Stimulated activated CD4-positive, alpha-beta T cell treated with anti-CD3 and anti-CD28 coated beads, Interleukin-12 subunit alpha, Interleukin-12 subunit beta, amount 100 ng/mL, for 4 hours (primary cell): Measurements from ENCODE around the gene CEP95.

ENCODE experiments used
- DNase-seq: peaks from one replicate; pipeline ENCODE4 v3.0.0-alpha.2; 2020

The CEP95 gene

GRCh38 chr17:64496786-64497564, 9.8 kb upstream of the CEP95 start, which contains the start of gene POLG2:
TSS of gene POLG2 (minus strand) at chr17:64497054. CDS start at chr17:64496968, 86 bp downstream.
- peak; percentile 94 for DNase-seq

DNA sequence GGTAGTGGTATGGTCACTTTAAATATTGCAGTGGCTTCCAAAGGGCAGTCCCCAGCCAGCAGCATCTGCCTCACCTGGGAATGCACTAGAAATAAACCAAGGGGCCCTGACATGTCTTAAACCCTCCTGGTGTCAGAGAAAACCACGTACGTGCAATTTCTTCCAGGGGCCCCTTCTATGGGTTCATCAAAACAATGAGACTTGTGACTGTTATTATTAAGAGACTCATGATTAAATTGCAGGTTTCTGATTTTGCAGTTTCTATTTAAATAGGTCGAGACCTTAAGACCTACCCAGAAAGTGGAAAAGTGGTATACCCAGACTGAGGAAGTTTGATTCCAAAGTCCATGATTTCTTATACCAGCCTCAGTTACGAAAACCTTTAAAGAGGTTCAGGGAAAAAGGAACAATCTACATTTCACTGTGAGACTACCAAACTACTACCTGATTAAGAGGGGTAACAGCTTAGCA, 9.2 kb upstream of the CEP95 start:
- no peak for DNase-seq

GRCh38 chr17:64498308-64499203, 8.2 kb upstream of the CEP95 start:
- DNase-seq = no peak

GRCh38 chr17:64499805-64500486, 6.8 kb upstream of the CEP95 start:
- no peak for DNase-seq

- no peak for DNase-seq
Measured at GRCh38 chr17:64500487-64500859, 6.3 kb upstream of the CEP95 start.

DNA sequence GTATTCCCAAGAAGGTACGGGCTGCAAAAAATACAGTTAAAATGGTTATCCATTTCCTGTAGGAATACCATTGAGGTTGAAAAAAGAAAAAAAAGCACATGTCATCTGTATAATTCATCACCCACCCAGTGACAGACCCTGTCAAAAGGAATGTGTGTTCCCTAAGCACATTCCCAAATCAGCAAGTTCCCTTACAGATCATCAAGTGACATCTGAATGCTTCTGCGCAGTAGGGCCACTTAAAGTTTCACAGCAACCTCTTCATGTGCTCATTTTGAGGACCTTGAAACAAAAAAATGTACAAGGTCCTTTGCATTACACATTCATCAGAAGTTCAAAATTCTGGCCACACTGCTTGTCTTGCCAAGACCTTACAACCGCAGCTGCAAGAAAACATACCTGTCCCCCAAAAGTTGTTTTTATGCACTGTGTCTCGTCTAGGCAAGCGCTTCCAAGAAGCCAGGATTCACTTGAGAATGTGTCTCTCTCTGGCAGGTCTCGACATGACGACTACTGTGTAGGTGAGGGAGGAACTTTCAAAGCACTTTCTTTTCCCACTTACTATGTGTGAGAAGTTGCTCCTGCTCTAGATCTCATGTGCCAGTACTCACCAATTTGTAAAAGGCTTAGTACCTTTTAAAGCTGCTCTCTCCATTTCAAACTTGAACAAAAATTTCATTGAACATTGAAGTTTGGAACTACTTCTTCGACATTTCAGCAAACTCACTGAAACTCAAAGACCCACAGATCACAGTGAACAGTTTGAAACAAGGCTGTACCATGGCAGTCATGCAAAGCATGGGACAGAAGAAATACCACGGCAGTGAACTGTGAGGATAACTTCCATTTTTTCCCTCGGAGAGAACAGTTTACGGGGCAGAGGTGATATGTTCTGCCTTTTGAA, 5.7 kb upstream of the CEP95 start:
- DNase-seq = no peak

DNA sequence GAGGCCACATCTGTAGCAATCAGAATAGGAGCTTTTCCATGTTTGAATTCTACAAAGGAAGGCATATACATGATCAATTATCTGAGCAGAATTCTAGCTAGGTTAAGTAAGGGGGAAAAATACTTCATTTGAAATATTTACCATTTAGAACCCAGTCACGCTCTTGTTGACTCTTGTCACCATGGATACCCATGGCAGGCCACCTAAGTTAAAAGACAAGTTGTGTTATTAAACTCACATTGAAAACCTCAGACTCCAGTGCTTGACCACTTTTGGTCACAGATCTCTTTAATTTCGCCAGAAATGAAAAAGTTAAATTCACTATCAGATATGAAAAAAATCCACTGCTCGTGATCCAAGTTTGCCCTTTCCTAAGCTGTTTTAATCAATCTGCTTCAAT, 4.8 kb upstream of the CEP95 start:
- no peak for DNase-seq

- no peak for DNase-seq
Measured at GRCh38 chr17:64502809-64503208, 4.0 kb upstream of the CEP95 start.

DNA sequence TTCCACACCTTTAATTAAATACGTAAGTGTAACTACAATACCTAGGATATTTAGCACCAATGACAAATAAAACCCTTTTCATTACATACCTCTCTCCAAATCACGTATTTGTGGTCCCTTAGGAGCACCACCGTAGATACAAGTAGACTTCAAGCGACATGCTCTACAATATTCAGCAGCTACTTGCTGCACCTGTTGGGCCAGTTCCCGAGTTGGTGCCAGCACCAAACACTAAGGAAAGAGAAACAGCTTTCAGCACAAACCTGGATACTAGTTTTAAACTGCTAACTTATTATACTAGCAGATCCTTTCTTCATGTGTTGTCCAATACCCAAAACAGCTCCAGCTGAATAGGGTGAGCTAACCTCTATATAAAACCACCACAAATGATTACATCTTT, 3.4 kb upstream of the CEP95 start:
- DNase-seq = no peak

GRCh38 chr17:64503821-64504768, 2.7 kb upstream of the CEP95 start:
- DNase-seq = no peak

GRCh38 chr17:64504769-64505339, 1.9 kb upstream of the CEP95 start:
- no peak for DNase-seq

DNA sequence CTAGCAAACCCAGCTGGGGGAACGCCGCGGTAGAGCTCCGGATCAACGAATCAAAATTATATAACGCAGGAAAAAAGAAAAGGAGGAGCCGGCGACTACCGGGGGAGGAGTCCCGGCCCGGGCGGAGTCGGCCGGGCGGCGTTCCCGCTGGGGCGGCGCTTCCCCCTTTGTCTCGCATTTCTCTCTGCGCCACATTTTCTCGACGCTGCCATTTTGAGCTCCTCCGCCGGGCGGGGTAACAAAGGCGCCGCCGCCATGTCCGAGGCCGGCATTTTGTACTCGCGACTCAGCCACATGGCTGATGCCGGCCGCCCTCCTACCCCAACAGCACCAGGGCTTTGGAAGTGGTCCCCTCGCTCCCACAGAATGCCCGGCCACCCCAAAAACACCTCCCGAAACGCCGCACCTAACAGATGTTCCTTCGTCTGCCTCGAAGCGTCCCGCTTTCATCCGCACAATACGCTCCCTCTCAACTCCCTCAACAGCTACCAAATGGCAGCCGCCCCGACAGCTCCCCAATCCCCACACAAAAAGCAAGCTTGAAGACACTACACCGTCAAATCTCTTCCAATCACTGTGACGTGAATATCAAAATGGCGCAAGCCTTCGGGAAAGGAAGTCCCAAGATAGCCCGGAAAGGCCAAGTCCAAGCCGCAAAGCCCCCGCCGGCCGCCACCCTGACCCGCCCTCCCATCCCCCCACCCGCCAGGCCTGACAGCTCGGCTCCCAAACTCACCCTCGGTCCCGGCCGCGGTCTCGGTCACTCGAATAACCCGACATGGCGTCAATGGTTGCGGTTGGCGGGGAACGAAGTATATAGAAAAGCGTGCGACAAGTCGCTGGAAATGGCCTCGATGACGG, 1.2 kb upstream of the CEP95 start:
- peak; percentile 77 for DNase-seq

GRCh38 chr17:64506201-64506575, 589 bp upstream of the CEP95 start, which contains the start of gene DDX5:
TSS of gene DDX5 (minus strand) at chr17:64506289. CDS start at chr17:64506119, 170 bp downstream.
- DNase-seq = peak; percentile 96

- no peak for DNase-seq
Measured at GRCh38 chr17:64507413-64507782, 621 bp downstream of the CEP95 start.

GRCh38 chr17:64508683-64509082, 1.9 kb downstream of the CEP95 start:
- no peak for DNase-seq

GRCh38 chr17:64509179-64509578, 2.4 kb downstream of the CEP95 start:
- no peak for DNase-seq

GRCh38 chr17:64515419-64515818, 8.6 kb downstream of the CEP95 start:
- no peak for DNase-seq

DNA sequence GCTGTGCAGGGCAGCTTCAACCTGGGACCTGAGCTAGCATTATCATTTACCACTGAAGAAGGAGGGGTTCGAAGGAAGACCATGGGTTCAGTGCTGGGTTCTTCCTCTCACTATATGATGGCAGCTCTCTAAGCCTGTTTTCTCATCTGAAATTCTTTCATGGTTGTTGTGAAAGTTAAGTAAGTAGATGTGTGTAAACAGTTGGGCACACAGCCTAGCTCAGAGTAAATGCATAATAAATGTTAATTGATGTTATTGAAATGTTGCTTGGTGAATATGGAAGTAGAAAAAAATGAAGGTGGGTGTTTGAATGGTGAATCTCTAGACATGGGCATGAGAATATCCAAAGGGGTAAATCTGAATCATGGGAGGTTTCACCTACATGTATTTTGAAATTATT, 9.1 kb downstream of the CEP95 start:
- no peak for DNase-seq

DNA sequence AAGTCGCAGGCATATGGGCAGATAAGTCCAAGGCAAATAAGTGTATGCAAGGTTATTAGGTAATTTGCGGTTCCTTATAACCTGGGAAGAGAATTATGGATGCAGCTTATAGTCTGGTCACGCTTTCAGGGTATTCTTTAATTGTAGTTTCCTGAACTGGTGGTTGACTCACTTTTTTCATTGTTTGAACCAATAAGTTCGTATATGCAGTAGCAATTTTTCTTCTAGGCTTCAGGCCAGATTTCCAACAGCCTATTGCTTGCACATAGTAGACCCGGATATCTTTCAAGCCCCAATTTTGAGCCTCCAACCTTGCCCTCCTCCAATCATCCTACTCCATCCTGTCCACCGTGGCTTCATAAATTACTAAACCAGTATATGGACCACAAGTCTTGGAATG, 12.8 kb downstream of the CEP95 start:
- no peak for DNase-seq

DNA sequence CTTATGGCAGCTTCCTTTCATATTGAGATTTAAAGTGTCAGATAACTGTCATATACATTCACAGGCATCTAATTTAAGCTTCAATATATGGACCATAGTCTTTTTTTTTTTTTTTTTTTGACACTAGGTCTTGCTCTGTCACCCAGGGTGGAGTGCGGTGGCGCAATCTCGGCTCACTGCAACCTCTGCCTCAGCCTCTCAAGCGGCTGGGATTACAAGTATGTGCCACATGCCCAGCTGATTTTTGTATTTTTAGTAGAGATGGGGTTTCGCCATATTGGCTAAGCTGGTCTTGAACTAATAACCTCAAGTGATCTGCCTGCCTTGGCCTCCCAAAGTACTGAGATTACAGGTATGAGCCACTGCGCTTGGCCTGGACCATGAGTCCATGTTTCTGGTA, 13.6 kb downstream of the CEP95 start:
- no peak for DNase-seq
